GM12801 (cell line): ENCODE measurements around the gene NBEAL1.

Experiments used
- TF ChIP-seq, protein P1 (sequence below): IDR thresholded peaks from one replicate; pipeline ENCODE4 v1.5.1; 2011; ENCODE audit warnings: control low read depth; ENCODE audit not compliant: insufficient read length; ENCODE audit errors: extremely low read depth

The NBEAL1 gene

GRCh38 chr2:203167751-203168150 is 153.1 kb downstream of the NBEAL1 start:
- TF ChIP-seq, protein P1, sequence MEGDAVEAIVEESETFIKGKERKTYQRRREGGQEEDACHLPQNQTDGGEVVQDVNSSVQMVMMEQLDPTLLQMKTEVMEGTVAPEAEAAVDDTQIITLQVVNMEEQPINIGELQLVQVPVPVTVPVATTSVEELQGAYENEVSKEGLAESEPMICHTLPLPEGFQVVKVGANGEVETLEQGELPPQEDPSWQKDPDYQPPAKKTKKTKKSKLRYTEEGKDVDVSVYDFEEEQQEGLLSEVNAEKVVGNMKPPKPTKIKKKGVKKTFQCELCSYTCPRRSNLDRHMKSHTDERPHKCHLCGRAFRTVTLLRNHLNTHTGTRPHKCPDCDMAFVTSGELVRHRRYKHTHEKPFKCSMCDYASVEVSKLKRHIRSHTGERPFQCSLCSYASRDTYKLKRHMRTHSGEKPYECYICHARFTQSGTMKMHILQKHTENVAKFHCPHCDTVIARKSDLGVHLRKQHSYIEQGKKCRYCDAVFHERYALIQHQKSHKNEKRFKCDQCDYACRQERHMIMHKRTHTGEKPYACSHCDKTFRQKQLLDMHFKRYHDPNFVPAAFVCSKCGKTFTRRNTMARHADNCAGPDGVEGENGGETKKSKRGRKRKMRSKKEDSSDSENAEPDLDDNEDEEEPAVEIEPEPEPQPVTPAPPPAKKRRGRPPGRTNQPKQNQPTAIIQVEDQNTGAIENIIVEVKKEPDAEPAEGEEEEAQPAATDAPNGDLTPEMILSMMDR = no peak

DNA sequence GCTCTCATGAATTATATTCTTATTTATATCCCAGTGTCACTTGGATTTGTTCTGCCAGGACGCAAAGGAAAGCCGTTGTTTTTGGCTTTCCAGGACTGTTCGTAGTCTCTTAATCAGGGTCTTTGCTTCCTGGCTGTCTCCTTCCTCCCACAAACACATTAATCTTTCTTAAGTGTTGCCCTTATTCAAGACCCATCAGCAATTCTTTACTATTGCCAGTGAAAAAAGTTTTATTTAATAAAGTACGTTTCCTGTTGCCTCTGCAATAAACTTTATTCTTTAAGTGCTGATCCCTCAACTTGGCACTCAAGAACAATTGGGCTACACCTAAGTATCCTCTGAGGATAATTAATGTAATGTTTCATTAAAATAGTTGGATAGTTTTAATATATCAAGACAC is 155.8 kb downstream of the NBEAL1 start:
- TF ChIP-seq, protein P1 = no peak

DNA sequence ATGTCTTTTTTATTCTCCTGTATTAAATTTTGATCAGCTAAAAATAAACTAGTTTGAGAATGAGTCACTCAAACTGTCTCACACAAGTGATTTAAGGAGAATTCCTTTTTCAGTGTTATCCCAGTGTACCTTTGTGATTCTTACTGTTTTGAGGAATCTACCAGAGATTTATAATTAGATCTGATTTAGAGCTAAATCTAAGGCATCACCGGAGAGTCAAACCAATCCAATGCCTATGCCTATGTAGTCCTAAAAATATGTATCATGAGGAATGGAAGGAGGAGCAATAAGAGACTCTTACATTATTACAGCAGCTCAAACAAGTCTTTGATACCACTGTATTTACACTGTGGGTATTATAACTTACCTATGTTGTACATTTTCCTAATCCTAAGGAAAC is 160.7 kb downstream of the NBEAL1 start:
- TF ChIP-seq, protein P1 = no peak

GRCh38 chr2:203177361-203177760 is 162.7 kb downstream of the NBEAL1 start:
- TF ChIP-seq, protein P1 = no peak

- TF ChIP-seq, protein P1 = no peak
These were observed 171.2 kb downstream of the NBEAL1 start for GRCh38 chr2:203185864-203186263.

GRCh38 chr2:203191961-203192360 is 177.3 kb downstream of the NBEAL1 start:
- TF ChIP-seq, protein P1 = no peak

DNA sequence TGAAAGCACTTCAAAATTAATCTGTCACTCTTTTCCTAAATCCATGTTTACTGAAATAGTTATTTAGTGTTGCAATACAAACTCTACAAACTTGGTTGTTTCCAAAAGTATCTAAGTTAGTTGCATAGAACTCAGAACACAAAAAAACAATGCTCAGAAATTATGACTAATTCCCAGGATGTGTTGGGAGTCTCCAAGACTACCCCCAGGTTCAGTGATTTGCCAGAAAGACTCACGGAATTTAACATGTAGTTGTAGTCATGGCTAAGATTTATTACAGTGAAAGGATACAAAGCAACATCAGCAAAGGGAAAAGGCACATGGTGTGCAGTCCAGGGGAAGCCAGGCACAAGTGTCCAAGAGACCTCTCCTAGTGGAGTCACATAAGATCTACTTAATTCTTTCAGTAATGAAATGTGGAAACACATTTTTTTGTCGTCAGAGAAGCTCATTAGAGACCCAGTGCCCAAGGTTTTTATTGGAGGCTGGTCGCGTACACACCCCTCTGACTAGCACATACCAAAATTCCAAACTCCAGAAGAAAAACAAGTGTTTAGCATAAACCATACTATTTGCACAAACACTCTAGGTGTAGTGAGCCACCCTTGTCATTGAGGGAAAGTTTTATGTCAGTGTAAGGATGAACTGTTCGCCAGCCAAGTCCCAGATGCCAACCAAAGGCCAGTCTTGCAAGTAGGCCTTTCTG is 180.8 kb downstream of the NBEAL1 start:
- TF ChIP-seq, protein P1 = no peak
